Loucy (cell line): ENCODE results near the gene NTHL1.

ENCODE experiments used
- EZH2phosphoT487 ChIP-seq: fragments of 200-600 bp; IDR thresholded peaks from 2 replicates; pipeline ENCODE4 v1.6.1; 2018; ENCODE audit warnings: antibody characterized with exemption, mild to moderate bottlenecking, moderate library complexity, borderline replicate concordance
- TF ChIP-seq, protein P1 (sequence below): fragments of 200-600 bp; sonication (generic); conservative IDR thresholded peaks from 2 replicates; pipeline ENCODE4 v1.5.1; 2014; ENCODE audit warnings: mild to moderate bottlenecking, antibody characterized with exemption, low read length

DNA sequence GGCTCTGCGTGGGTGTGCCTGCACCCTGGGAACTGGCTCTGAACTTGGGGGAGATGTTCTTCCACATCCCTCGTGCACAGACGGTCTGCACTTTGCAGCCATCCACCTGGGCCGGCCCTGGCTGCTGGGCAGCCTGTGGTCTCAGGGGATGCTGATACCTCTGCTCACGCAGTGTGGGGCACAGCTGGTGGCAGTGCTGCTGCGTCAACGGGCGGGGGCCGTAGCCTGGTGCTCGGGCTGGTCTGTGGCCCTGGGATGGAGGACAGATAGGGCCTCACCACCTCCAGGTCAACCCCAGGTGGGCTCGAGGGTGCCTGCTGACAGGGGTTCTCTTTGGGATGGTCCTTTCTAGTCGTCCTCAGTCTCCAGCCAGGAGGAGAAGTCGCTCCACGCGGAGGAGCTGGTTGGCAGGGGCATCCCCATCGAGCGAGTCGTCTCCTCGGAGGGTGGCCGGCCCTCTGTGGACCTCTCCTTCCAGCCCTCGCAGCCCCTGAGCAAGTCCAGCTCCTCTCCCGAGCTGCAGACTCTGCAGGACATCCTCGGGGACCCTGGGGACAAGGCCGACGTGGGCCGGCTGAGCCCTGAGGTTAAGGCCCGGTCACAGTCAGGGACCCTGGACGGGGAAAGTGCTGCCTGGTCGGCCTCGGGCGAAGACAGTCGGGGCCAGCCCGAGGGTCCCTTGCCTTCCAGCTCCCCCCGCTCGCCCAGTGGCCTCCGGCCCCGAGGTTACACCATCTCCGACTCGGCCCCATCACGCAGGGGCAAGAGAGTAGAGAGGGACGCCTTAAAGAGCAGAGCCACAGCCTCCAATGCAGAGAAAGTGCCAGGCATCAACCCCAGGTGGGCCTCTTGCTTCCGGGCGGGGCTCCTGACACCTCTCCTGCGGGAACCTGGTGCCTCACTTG is 36.5 kb upstream of the NTHL1 start:
- TF ChIP-seq, protein P1, sequence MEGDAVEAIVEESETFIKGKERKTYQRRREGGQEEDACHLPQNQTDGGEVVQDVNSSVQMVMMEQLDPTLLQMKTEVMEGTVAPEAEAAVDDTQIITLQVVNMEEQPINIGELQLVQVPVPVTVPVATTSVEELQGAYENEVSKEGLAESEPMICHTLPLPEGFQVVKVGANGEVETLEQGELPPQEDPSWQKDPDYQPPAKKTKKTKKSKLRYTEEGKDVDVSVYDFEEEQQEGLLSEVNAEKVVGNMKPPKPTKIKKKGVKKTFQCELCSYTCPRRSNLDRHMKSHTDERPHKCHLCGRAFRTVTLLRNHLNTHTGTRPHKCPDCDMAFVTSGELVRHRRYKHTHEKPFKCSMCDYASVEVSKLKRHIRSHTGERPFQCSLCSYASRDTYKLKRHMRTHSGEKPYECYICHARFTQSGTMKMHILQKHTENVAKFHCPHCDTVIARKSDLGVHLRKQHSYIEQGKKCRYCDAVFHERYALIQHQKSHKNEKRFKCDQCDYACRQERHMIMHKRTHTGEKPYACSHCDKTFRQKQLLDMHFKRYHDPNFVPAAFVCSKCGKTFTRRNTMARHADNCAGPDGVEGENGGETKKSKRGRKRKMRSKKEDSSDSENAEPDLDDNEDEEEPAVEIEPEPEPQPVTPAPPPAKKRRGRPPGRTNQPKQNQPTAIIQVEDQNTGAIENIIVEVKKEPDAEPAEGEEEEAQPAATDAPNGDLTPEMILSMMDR, result no peak
- TF ChIP-seq EZH2phosphoT487, result no peak
